Neuronal stem cell (in vitro differentiated cells): ENCODE data around the gene MAP3K15.

Experiments
- DNase-seq: peaks from one replicate; pipeline ENCODE4 v3.0.0-alpha.2; 2013; ENCODE audit warnings: low spot score
- H2AFZ ChIP-seq: one replicate; pipeline ENCODE4 v1.6.1; 2013; ENCODE audit warnings: mild to moderate bottlenecking, low read length, inconsistent platforms
- H2AK5ac ChIP-seq: 2 replicates; pipeline ENCODE4 v1.6.1; 2013; ENCODE audit warnings: low read depth, mild to moderate bottlenecking, inconsistent platforms, low read length, moderate library complexity, mixed read lengths
- H2BK120ac ChIP-seq: 2 replicates; pipeline ENCODE4 v1.6.1; 2013; ENCODE audit warnings: low read depth, mild to moderate bottlenecking, inconsistent platforms, low read length, moderate library complexity, mixed read lengths
- H2BK12ac ChIP-seq: one replicate; pipeline ENCODE4 v1.6.1; 2013; ENCODE audit warnings: low read length, inconsistent platforms
- H2BK15ac ChIP-seq: 2 replicates; pipeline ENCODE4 v1.6.1; 2013; ENCODE audit warnings: mild to moderate bottlenecking, low read length, inconsistent platforms, mixed read lengths
- H2BK5ac ChIP-seq: one replicate; pipeline ENCODE4 v1.6.1; 2013; ENCODE audit warnings: inconsistent platforms, mild to moderate bottlenecking, low read length, moderate library complexity
- H3K14ac ChIP-seq: one replicate; pipeline ENCODE4 v1.6.1; 2013; ENCODE audit warnings: low read length, inconsistent platforms
- H3K18ac ChIP-seq: 2 replicates; pipeline ENCODE4 v1.6.1; 2013; ENCODE audit warnings: low read length, inconsistent platforms
- H3K23ac ChIP-seq: 2 replicates; pipeline ENCODE4 v1.6.1; 2013; ENCODE audit warnings: low read depth, mild to moderate bottlenecking, mixed read lengths, low read length, inconsistent platforms; ENCODE audit not compliant: poor library complexity
- H3K27ac ChIP-seq: replicated peaks from 3 replicates; pipeline ENCODE4 v1.5.1; 2013; ENCODE audit warnings: low read length, inconsistent platforms
- H3K27me3 ChIP-seq, 3 experiments: 2 replicates each; pipeline ENCODE4 v1.6.1; 2013; ENCODE audit warnings: low read length in 3 of 3, mild to moderate bottlenecking in 2 of 3, inconsistent platforms in 1 of 3, low read depth in 1 of 3, mixed read lengths in 1 of 3, moderate library complexity in 1 of 3; ENCODE audit not compliant: control insufficient read depth in 3 of 3, insufficient read depth in 3 of 3
- H3K36me3 ChIP-seq, 2 donors: replicated peaks in 1 of 2; 2 replicates each; pipeline ENCODE4 v1.6.1; 2013; ENCODE audit warnings: low read length in 2 of 2; ENCODE audit not compliant: control insufficient read depth in 2 of 2, insufficient read depth in 2 of 2
- H3K4ac ChIP-seq: 2 replicates; pipeline ENCODE4 v1.6.1; 2013; ENCODE audit warnings: inconsistent platforms, mild to moderate bottlenecking, low read length, moderate library complexity
- H3K4me1 ChIP-seq, 2 donors: 1 replicate in 1 of 2; 2 replicates in 1 of 2; pipeline ENCODE4 v1.6.1; 2013; ENCODE audit warnings: low read length in 2 of 2, low read depth in 1 of 2; ENCODE audit not compliant: control insufficient read depth in 2 of 2, insufficient read depth in 1 of 2
- H3K4me2 ChIP-seq: one replicate; pipeline ENCODE4 v1.6.1; 2013; ENCODE audit warnings: mild to moderate bottlenecking, low read length, inconsistent platforms; ENCODE audit not compliant: insufficient read depth, poor library complexity, severe bottlenecking
- H3K4me3 ChIP-seq, 2 donors: 2 replicates each; pipeline ENCODE4 v1.5.1; 2013; ENCODE audit warnings: low read length in 2 of 2, mild to moderate bottlenecking in 2 of 2, inconsistent platforms in 1 of 2, moderate library complexity in 1 of 2
- H3K79me1 ChIP-seq: one replicate; pipeline ENCODE4 v1.6.1; 2013; ENCODE audit warnings: low read depth, mild to moderate bottlenecking, inconsistent platforms, low read length, moderate library complexity
- H3K9ac ChIP-seq: one replicate; pipeline ENCODE4 v1.6.1; 2013; ENCODE audit warnings: mild to moderate bottlenecking, low read depth, low read length, inconsistent platforms; ENCODE audit not compliant: poor library complexity
- H3K9me3 ChIP-seq, 2 donors: replicated peaks in 1 of 2; 2 replicates each; pipeline versions ENCODE3 to v1.6.1; 2013; ENCODE audit warnings: low read length in 2 of 2, mild to moderate bottlenecking in 2 of 2, inconsistent platforms in 1 of 2, low read depth in 1 of 2, mixed read lengths in 1 of 2, moderate library complexity in 1 of 2; ENCODE audit not compliant: control insufficient read depth in 2 of 2, insufficient read depth in 1 of 2
- H4K8ac ChIP-seq: one replicate; pipeline ENCODE4 v1.6.1; 2013; ENCODE audit warnings: low read depth, mild to moderate bottlenecking, inconsistent platforms, low read length, moderate library complexity
- H4K91ac ChIP-seq: one replicate; pipeline ENCODE4 v1.6.1; 2013; ENCODE audit warnings: low read length, low read depth, mild to moderate bottlenecking, inconsistent platforms; ENCODE audit not compliant: poor library complexity
- WGBS, 2 donors: extraction: QIAGEN DNeasy Blood & Tissue Kit; methylation state at CpG; one replicate each; pipeline ENCODE4 v1.1.7; 2013; ENCODE audit warnings: missing lambda C conversion rate in 2 of 2, mixed read lengths in 1 of 2; ENCODE audit not compliant: insufficient read length in 2 of 2, insufficient replicate concordance in 1 of 2; ENCODE audit errors: extremely low coverage in 2 of 2; 5-methylcytosine and 5-hydroxymethylcytosine counted together

The MAP3K15 gene

GRCh38 chrX:19354625-19355024, 160.7 kb downstream of the MAP3K15 start:
- no peak overlapping the region for H3K4ac ChIP-seq
- no peak overlapping the region for H2BK15ac ChIP-seq
- no peaks in the 10 kb centered on the region for H3K79me1 ChIP-seq
- no peak for DNase-seq
- H3K36me3 ChIP-seq, result peaks cover 22 to 87% of the 10 kb centered on the region in 2 donors
- no peak overlapping the region for H3K9ac ChIP-seq
- no peak overlapping the region for H2AFZ ChIP-seq
- H3K14ac ChIP-seq, result no peak overlapping the region
- no peak overlapping the region for H2BK12ac ChIP-seq
- H2BK5ac ChIP-seq, result no peak overlapping the region
- no peaks in the 10 kb centered on the region for H3K9me3 ChIP-seq
- no peak overlapping the region for H4K8ac ChIP-seq
- no peak overlapping the region for H2AK5ac ChIP-seq
- H3K4me3 ChIP-seq, result no peak overlapping the region
- H3K4me2 ChIP-seq, result no peak overlapping the region
- H2BK120ac ChIP-seq, result no peak overlapping the region
- WGBS, 2 donors, result no CpG with 5 or more reads among the region's 6 CpGs
- H4K91ac ChIP-seq, result no peak overlapping the region
- H3K23ac ChIP-seq, result no peak overlapping the region
- no peaks in the 10 kb centered on the region for H3K4me1 ChIP-seq
- H3K18ac ChIP-seq, result no peak overlapping the region
- peaks cover 0 to 5% (median 0%) of the 10 kb centered on the region in 3 experiments for H3K27me3 ChIP-seq
- H3K27ac ChIP-seq, result no peak overlapping the region

- Histone ChIP-seq H3K9ac (no peak overlapping the region), H3K79me1 (no peaks in the 10 kb centered on the region), H2AFZ (no peak overlapping the region), H2AK5ac (no peak overlapping the region), H3K27me3 (no peaks in the 10 kb centered on the region), H3K27ac (no peak overlapping the region), H2BK15ac (no peak overlapping the region), H3K4me3 (no peak overlapping the region), H2BK5ac (no peak overlapping the region), H3K4me2 (no peak overlapping the region), H3K14ac (no peak overlapping the region), H2BK12ac (no peak overlapping the region), H3K36me3 (peaks cover 15 to 61% of the 10 kb centered on the region in 2 donors), H3K4ac (no peak overlapping the region), H4K91ac (no peak overlapping the region), H3K4me1 (no peaks in the 10 kb centered on the region), H4K8ac (no peak overlapping the region), H3K9me3 (no peaks in the 10 kb centered on the region), H2BK120ac (no peak overlapping the region), H3K23ac (no peak overlapping the region), H3K18ac (no peak overlapping the region)
- WGBS, 2 donors, result no CpG with 5 or more reads among the region's 8 CpGs
- no peak for DNase-seq
Observed at GRCh38 chrX:19350941-19351384, 164.3 kb downstream of the MAP3K15 start.

GRCh38 chrX:19349264-19349663, 166.0 kb downstream of the MAP3K15 start:
- H3K27me3 ChIP-seq, result no peaks in the 10 kb centered on the region

GRCh38 chrX:19347916-19348315, 167.4 kb downstream of the MAP3K15 start:
- no CpG with 5 or more reads among the region's 3 CpGs for WGBS, 2 donors
- peaks cover 1 to 3% of the 10 kb centered on the region in 2 donors for H3K4me1 ChIP-seq
- H4K91ac ChIP-seq, result no peak overlapping the region
- H2BK15ac ChIP-seq, result no peak overlapping the region
- H2BK5ac ChIP-seq, result no peak overlapping the region
- no peak overlapping the region for H2AK5ac ChIP-seq
- no peak overlapping the region for H3K27ac ChIP-seq
- H2AFZ ChIP-seq, result no peak overlapping the region
- no peak for DNase-seq
- H3K79me1 ChIP-seq, result peaks cover 2% of the 10 kb centered on the region
- H3K23ac ChIP-seq, result no peak overlapping the region
- H3K14ac ChIP-seq, result no peak overlapping the region
- H3K36me3 ChIP-seq, result peaks cover 5 to 32% of the 10 kb centered on the region in 2 donors
- H3K9ac ChIP-seq, result no peak overlapping the region
- no peaks in the 10 kb centered on the region for H3K27me3 ChIP-seq
- H3K9me3 ChIP-seq, result no peaks in the 10 kb centered on the region
- no peak overlapping the region for H3K4me2 ChIP-seq
- no peak overlapping the region for H3K18ac ChIP-seq
- H2BK12ac ChIP-seq, result no peak overlapping the region
- no peak overlapping the region for H4K8ac ChIP-seq
- no peak overlapping the region for H3K4me3 ChIP-seq
- no peak overlapping the region for H2BK120ac ChIP-seq
- H3K4ac ChIP-seq, result no peak overlapping the region

More at GRCh38 chrX:19349264-19349663, 166.0 kb downstream of the MAP3K15 start:
- Histone ChIP-seq H3K14ac (no peak overlapping the region), H2BK5ac (no peak overlapping the region), H3K18ac (no peak overlapping the region), H3K9ac (no peak overlapping the region), H3K4me1 (peaks cover 0 to 3% of the 10 kb centered on the region in 2 donors), H3K9me3 (no peaks in the 10 kb centered on the region), H3K27ac (no peak overlapping the region), H3K4ac (no peak overlapping the region), H4K91ac (no peak overlapping the region), H2BK12ac (no peak overlapping the region), H2BK15ac (no peak overlapping the region), H3K4me3 (no peak overlapping the region), H3K23ac (no peak overlapping the region), H3K4me2 (no peak overlapping the region), H4K8ac (no peak overlapping the region), H2AK5ac (no peak overlapping the region), H3K79me1 (no peaks in the 10 kb centered on the region), H2BK120ac (no peak overlapping the region), H3K36me3 (peaks cover 9 to 44% of the 10 kb centered on the region in 2 donors), H2AFZ (no peak overlapping the region)
- no CpG with 5 or more reads among the region's 2 CpGs for WGBS, 2 donors
- DNase-seq, result no peak
